Transverse colon (tissue), 3 donors: ENCODE measurements around the gene LTA4H.

Source experiments
- EP300 ChIP-seq: sonication (generic); formaldehyde crosslinking; IDR thresholded peaks from one replicate; pipeline ENCODE4 v1.6.1; 2017; ENCODE audit warnings: antibody characterized with exemption, low read depth
- POLR2A ChIP-seq: fragments of 450-650 bp; IDR thresholded peaks from one replicate; pipeline ENCODE4 v1.6.1; 2016; ENCODE audit warnings: antibody characterized with exemption, mild to moderate bottlenecking, moderate library complexity
- TF ChIP-seq, protein P1 (sequence below), 5 experiments: fragments of 200-600 bp in 3 of 5; fragments of 450-650 bp in 2 of 5; sonication (generic) in 3 of 5; IDR thresholded peaks; 1 replicate in 2 of 5; 2 replicates in 3 of 5; pipeline ENCODE4 v1.5.1; 2016 to 2017; ENCODE audit warnings: antibody characterized with exemption in 5 of 5, inconsistent platforms in 3 of 5, mild to moderate bottlenecking in 2 of 5, moderate library complexity in 1 of 5

DNA sequence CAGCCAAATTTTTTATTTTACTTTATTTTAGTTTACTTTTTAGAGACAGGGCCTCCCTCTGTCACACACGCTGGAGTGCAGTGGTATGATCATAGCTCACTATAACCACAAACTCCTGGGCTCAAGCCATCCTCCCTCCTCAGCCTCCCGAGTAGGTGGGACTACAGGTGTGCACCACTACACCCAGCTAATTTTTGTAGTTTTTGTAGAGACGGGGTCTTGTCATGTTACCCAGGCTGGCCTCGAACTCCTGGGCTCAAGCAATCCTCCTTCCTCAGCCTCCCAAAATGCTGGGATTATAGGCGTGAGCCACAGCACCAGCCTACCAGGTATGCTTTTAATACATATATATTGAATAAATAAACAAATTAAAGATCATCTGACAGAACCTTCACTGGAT lies 32.7 kb upstream of the LTA4H start:
- TF ChIP-seq, protein P1, sequence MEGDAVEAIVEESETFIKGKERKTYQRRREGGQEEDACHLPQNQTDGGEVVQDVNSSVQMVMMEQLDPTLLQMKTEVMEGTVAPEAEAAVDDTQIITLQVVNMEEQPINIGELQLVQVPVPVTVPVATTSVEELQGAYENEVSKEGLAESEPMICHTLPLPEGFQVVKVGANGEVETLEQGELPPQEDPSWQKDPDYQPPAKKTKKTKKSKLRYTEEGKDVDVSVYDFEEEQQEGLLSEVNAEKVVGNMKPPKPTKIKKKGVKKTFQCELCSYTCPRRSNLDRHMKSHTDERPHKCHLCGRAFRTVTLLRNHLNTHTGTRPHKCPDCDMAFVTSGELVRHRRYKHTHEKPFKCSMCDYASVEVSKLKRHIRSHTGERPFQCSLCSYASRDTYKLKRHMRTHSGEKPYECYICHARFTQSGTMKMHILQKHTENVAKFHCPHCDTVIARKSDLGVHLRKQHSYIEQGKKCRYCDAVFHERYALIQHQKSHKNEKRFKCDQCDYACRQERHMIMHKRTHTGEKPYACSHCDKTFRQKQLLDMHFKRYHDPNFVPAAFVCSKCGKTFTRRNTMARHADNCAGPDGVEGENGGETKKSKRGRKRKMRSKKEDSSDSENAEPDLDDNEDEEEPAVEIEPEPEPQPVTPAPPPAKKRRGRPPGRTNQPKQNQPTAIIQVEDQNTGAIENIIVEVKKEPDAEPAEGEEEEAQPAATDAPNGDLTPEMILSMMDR (IDR thresholded peaks at IDR 0.05): no peak
- TF ChIP-seq POLR2A (no peak), EP300 (no peak)
